OCI-LY7 (cell line): ENCODE measurements around the gene PSMB9. TPM values are rescaled to one million over a fixed set of nuclear protein-coding genes. Genes with fewer than 3 reads are reported as not detected.

Experiments
- BruUV-seq: library from RNA; stranded (reverse); fragments of 400-500 nt; replicated peaks from 2 replicates; lab custom pipeline; 2021; lab: Mats Ljungman, UMichigan
- CTCF ChIA-PET: fragments of 300-600 bp; sonication (Branson Sonifier 250); formaldehyde crosslinking; loops from one replicate; lab custom pipeline; 2022; ENCODE audit warnings: antibody characterized with exemption; ENCODE audit not compliant: unreplicated experiment; lab: Charles Lee
- POLR2A ChIA-PET: fragments of 300-600 bp; sonication (Branson Sonifier 250); formaldehyde crosslinking; loops from one replicate; lab custom pipeline; 2022; ENCODE audit warnings: antibody characterized with exemption; lab: Charles Lee
- DNase-seq: peaks from one replicate; pipeline ENCODE4 v3.0.0-alpha.2; 2015; ENCODE audit warnings: low spot score
- H2AFZ ChIP-seq: fragments of 200-600 bp; sonication (generic), shearing (Covaris generic); 2 replicates; pipeline ENCODE4 v1.6.1; 2014; ENCODE audit warnings: mild to moderate bottlenecking, antibody characterized with exemption, low read length, moderate library complexity
- H3K27ac ChIP-seq: fragments of 200-600 bp; sonication (generic); 2 replicates; pipeline ENCODE4 v1.5.1; 2014; ENCODE audit warnings: mixed run types, low read depth, mild to moderate bottlenecking, moderate library complexity, low read length, inconsistent platforms; ENCODE audit not compliant: poor library complexity, severe bottlenecking
- H3K36me3 ChIP-seq: fragments of 200-600 bp; sonication (generic); 2 replicates; pipeline ENCODE4 v1.6.1; 2014; ENCODE audit warnings: mild to moderate bottlenecking, antibody characterized with exemption, low read length, moderate library complexity, mixed read lengths; ENCODE audit not compliant: insufficient read depth
- H3K4me1 ChIP-seq: fragments of 200-600 bp; sonication (generic); 2 replicates; pipeline ENCODE4 v1.5.1; 2014; ENCODE audit warnings: mild to moderate bottlenecking, low read length; ENCODE audit not compliant: insufficient read depth, poor library complexity, severe bottlenecking
- H3K4me2 ChIP-seq: fragments of 200-600 bp; sonication (generic); 2 replicates; pipeline ENCODE4 v1.6.1; 2014; ENCODE audit warnings: mild to moderate bottlenecking, low read length
- H3K4me3 ChIP-seq: fragments of 200-600 bp; sonication (generic); 2 replicates; pipeline ENCODE4 v1.5.1; 2014; ENCODE audit warnings: mild to moderate bottlenecking, low read depth, low read length; ENCODE audit not compliant: poor library complexity, severe bottlenecking
- H3K79me2 ChIP-seq: fragments of 200-600 bp; sonication (generic); 2 replicates; pipeline ENCODE4 v1.6.1; 2016; ENCODE audit warnings: low read depth, mild to moderate bottlenecking, low read length, moderate library complexity, mixed read lengths; ENCODE audit not compliant: insufficient read depth
- H3K9me2 ChIP-seq: fragments of 200-600 bp; sonication (generic); 2 replicates; pipeline ENCODE4 v1.6.1; 2016; ENCODE audit warnings: mild to moderate bottlenecking, low read length, mixed read lengths; ENCODE audit not compliant: insufficient read depth
- H3K9me3 ChIP-seq: fragments of 200-600 bp; sonication (generic); 2 replicates; pipeline ENCODE4 v1.6.1; 2014; ENCODE audit warnings: mild to moderate bottlenecking, mixed run types, low read length, mixed read lengths
- H4K20me1 ChIP-seq: fragments of 200-600 bp; sonication (generic); 2 replicates; pipeline ENCODE4 v1.6.1; 2014; ENCODE audit warnings: mild to moderate bottlenecking, antibody characterized with exemption, low read length, moderate library complexity, mixed read lengths; ENCODE audit not compliant: insufficient read depth
- EZH2phosphoT487 ChIP-seq: fragments of 200-600 bp; sonication (generic); IDR thresholded peaks from 2 replicates; pipeline ENCODE4 v1.6.1; 2018; ENCODE audit warnings: low read depth, borderline replicate concordance, mild to moderate bottlenecking, mixed run types, antibody characterized with exemption, low read length, moderate library complexity, mixed read lengths
- intact Hi-C: fragments of 100-400 bp; cut with micrococcal nuclease; formaldehyde crosslinking; loops from one replicate; pipeline ENCODE4 v1.10.0; 2022; ENCODE audit not compliant: unreplicated experiment
- total RNA-seq, 2 experiments: library from RNA; depleted of rRNA in 1 of 2; stranded (reverse); fragments of >200 nt in 1 of 2; shearing (Covaris generic) in 1 of 2; gene quantifications; 2 replicates each; pipeline ENCODE4 v1.2.3, GENCODE V29; 2014 to 2022
- TF ChIP-seq, protein P1 (sequence below): fragments of 200-600 bp; sonication (generic); conservative IDR thresholded peaks from 2 replicates; pipeline ENCODE4 v1.5.1; 2014; ENCODE audit warnings: mild to moderate bottlenecking, antibody characterized with exemption, low read length, moderate library complexity, mixed read lengths

Gene PSMB9
- total RNA-seq, 2 experiments from 2014 or later, result 149 to 193 TPM

GRCh38 chr6:32867022-32867477, 13.1 kb downstream of the PSMB9 start:
- CTCF ChIA-PET, result interaction anchor here (1.5 to 3.2 kb wide), 3 partner anchors 9 to 28 kb away, joined by 6 to 35 read pairs (median 10); partner anchors contain the start of genes PSMB9, TAP1 and TAP2

GRCh38 chr6:32867554-32868256, 13.7 kb downstream of the PSMB9 start:
- CTCF ChIA-PET, result interaction anchor here (0.7 to 3.2 kb wide), 7 partner anchors 10 to 117 kb away, joined by 3 to 35 read pairs (median 6); partner anchors contain the start of genes PSMB9, TAP1 and TAP2
- peak overlapping the region; percentile 83 for H2AFZ ChIP-seq
- H3K4me3 ChIP-seq, result peak overlapping the region; percentile 51
- intact Hi-C loops, result loop anchor here (1.0 to 10.0 kb wide), 9 partner anchors 13 to 633 kb away; partner anchors contain the start of genes PSMB8, PSMB9 and TAP2
- DNase-seq, result no peak
- POLR2A ChIA-PET, result interaction anchor here (0.6 to 3.1 kb wide), 24 partner anchors 9 to 461 kb away, joined by 3 to 22 read pairs (median 4); partner anchors contain the start of genes BTNL2, HLA-DMA, HLA-DRA and PSMB8
- H3K4me1 ChIP-seq, result peaks cover 45% of the 10 kb centered on the region
- TF ChIP-seq EZH2phosphoT487, result no peak
- TF ChIP-seq, protein P1, sequence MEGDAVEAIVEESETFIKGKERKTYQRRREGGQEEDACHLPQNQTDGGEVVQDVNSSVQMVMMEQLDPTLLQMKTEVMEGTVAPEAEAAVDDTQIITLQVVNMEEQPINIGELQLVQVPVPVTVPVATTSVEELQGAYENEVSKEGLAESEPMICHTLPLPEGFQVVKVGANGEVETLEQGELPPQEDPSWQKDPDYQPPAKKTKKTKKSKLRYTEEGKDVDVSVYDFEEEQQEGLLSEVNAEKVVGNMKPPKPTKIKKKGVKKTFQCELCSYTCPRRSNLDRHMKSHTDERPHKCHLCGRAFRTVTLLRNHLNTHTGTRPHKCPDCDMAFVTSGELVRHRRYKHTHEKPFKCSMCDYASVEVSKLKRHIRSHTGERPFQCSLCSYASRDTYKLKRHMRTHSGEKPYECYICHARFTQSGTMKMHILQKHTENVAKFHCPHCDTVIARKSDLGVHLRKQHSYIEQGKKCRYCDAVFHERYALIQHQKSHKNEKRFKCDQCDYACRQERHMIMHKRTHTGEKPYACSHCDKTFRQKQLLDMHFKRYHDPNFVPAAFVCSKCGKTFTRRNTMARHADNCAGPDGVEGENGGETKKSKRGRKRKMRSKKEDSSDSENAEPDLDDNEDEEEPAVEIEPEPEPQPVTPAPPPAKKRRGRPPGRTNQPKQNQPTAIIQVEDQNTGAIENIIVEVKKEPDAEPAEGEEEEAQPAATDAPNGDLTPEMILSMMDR, result no peak
- no peaks in the 10 kb centered on the region for H3K79me2 ChIP-seq
- H3K4me2 ChIP-seq, result peak overlapping the region; percentile 71
- BruUV-seq, result TSS peak; percentile 80
- H3K9me2 ChIP-seq, result no peaks in the 10 kb centered on the region
- peaks cover 3% of the 10 kb centered on the region; the same call in 1 of the 2 replicates for H3K9me3 ChIP-seq
- H3K36me3 ChIP-seq, result peaks cover 14% of the 10 kb centered on the region
- no peaks in the 10 kb centered on the region for H4K20me1 ChIP-seq
- peak overlapping the region; percentile 94 for H3K27ac ChIP-seq

More at GRCh38 chr6:32867022-32867477, 13.1 kb downstream of the PSMB9 start:
- Histone ChIP-seq H3K27ac (peak overlapping the region; percentile 94), H3K4me1 (peaks cover 48% of the 10 kb centered on the region), H3K4me2 (peak overlapping the region; percentile 71), H3K4me3 (peak overlapping the region; percentile 51), H4K20me1 (no peaks in the 10 kb centered on the region), H3K36me3 (peaks cover 18% of the 10 kb centered on the region), H3K79me2 (no peaks in the 10 kb centered on the region), H2AFZ (peak overlapping the region; percentile 83), H3K9me3 (peaks cover 3% of the 10 kb centered on the region; the same call in 1 of the 2 replicates), H3K9me2 (no peaks in the 10 kb centered on the region)
- intact Hi-C loops, result loop anchor here (1.0 to 10.0 kb wide), 6 partner anchors 13 to 632 kb away; partner anchors contain the start of genes PSMB8, PSMB9 and TAP2
- BruUV-seq, result no TSS peak
- peak; percentile 86 for DNase-seq
- POLR2A ChIA-PET, result interaction anchor here (0.6 to 3.1 kb wide), 18 partner anchors 8 to 767 kb away, joined by 3 to 22 read pairs (median 4); partner anchors contain the start of genes HLA-DMA, PSMB8, TAP1 and TAP2
- TF ChIP-seq EZH2phosphoT487, result no peak
- TF ChIP-seq, protein P1, result no peak
